Neural cell (in vitro differentiated cells): ENCODE measurements around the gene CCNY. TPM values are rescaled to one million over a fixed set of nuclear protein-coding genes. Genes with fewer than 3 reads are reported as not detected.

Source experiments
- H2AFZ ChIP-seq: fragments of 200-600, 300-800 bp; sonication (generic), shearing (Covaris generic); 2 replicates; pipeline ENCODE4 v1.6.0; 2014; ENCODE audit warnings: low read depth, mild to moderate bottlenecking, antibody characterized with exemption, low read length, moderate library complexity
- H3F3A ChIP-seq: fragments of 200-600 bp; shearing (Covaris generic); 2 replicates; pipeline ENCODE4 v1.6.1; 2016; ENCODE audit warnings: mild to moderate bottlenecking, moderate library complexity, mixed read lengths, antibody characterized with exemption, low read length; ENCODE audit not compliant: insufficient read depth, poor library complexity, severe bottlenecking
- H3K27ac ChIP-seq: fragments of 200-600, 300-800 bp; sonication (generic), shearing (Covaris generic); 2 replicates; pipeline ENCODE4 v1.5.1; 2014; ENCODE audit warnings: mild to moderate bottlenecking, low read length, moderate library complexity
- H3K27me3 ChIP-seq: fragments of 300-800, 200-600 bp; sonication (generic), shearing (Covaris generic); 2 replicates; pipeline ENCODE4 v1.6.0; 2014; ENCODE audit warnings: mild to moderate bottlenecking, low read depth, low read length, moderate library complexity; ENCODE audit not compliant: insufficient read depth
- H3K36me3 ChIP-seq: fragments of 300-800, 200-600 bp; sonication (generic), shearing (Covaris generic); 2 replicates; pipeline ENCODE4 v1.5.1; 2014; ENCODE audit warnings: mild to moderate bottlenecking, antibody characterized with exemption, low read length, moderate library complexity; ENCODE audit not compliant: insufficient read depth
- H3K4me2 ChIP-seq: fragments of 300-800, 200-600 bp; sonication (generic), shearing (Covaris generic); 2 replicates; pipeline ENCODE4 v1.6.0; 2014; ENCODE audit warnings: mild to moderate bottlenecking, low read length
- H3K4me3 ChIP-seq: fragments of 300-800, 200-600 bp; sonication (generic), shearing (Covaris generic); 2 replicates; pipeline ENCODE4 v1.5.1; 2014; ENCODE audit warnings: mild to moderate bottlenecking, low read length, moderate library complexity
- H3K79me2 ChIP-seq: fragments of 200-600 bp; shearing (Covaris generic); replicated peaks from 2 replicates; pipeline ENCODE4 v1.6.0; 2014; ENCODE audit warnings: mild to moderate bottlenecking, low read length, moderate library complexity; ENCODE audit not compliant: insufficient read depth
- H3K9ac ChIP-seq: fragments of 300-800, 200-600 bp; sonication (generic), shearing (Covaris generic); 2 replicates; pipeline ENCODE4 v1.6.1; 2016; ENCODE audit warnings: mild to moderate bottlenecking, low read length, mixed read lengths
- H3K9me2 ChIP-seq: fragments of 200-600 bp; shearing (Covaris generic); 2 replicates; pipeline ENCODE4 v1.6.1; 2016; ENCODE audit warnings: mild to moderate bottlenecking, low read length, mixed read lengths; ENCODE audit not compliant: insufficient read depth
- H3K9me3 ChIP-seq: fragments of 200-600, 300-800 bp; sonication (generic), shearing (Covaris generic); 2 replicates; pipeline ENCODE4 v1.6.1; 2016; ENCODE audit warnings: mild to moderate bottlenecking, mixed run types, low read length, moderate library complexity, mixed read lengths
- H4K20me1 ChIP-seq: fragments of 200-600 bp; shearing (Covaris generic); 2 replicates; pipeline ENCODE4 v1.6.1; 2016; ENCODE audit warnings: mild to moderate bottlenecking, mixed run types; ENCODE audit not compliant: insufficient read depth
- EP300 ChIP-seq: fragments of 450-650 bp; conservative IDR thresholded peaks from 2 replicates; pipeline ENCODE4 v1.6.1; 2014; ENCODE audit warnings: antibody characterized with exemption, mild to moderate bottlenecking, moderate library complexity; ENCODE audit not compliant: poor library complexity, severe bottlenecking
- EZH2 ChIP-seq: fragments of 200-600, 300-800 bp; shearing (Covaris generic), sonication (generic); IDR thresholded peaks from 2 replicates; pipeline ENCODE4 v1.6.1; 2014; ENCODE audit warnings: antibody characterized with exemption, low read length, borderline replicate concordance, mild to moderate bottlenecking; ENCODE audit not compliant: insufficient read depth, poor library complexity, severe bottlenecking
- POLR2AphosphoS5 ChIP-seq: IDR thresholded peaks from 2 replicates; pipeline ENCODE4 v1.6.1; 2012
- RAD21 ChIP-seq: fragments of 450-650 bp; conservative IDR thresholded peaks from 2 replicates; pipeline ENCODE4 v1.6.1; 2014; ENCODE audit warnings: antibody characterized with exemption, mild to moderate bottlenecking, moderate library complexity
- SMC3 ChIP-seq: fragments of 450-650 bp; conservative IDR thresholded peaks from 2 replicates; pipeline ENCODE4 v1.6.1; 2014; ENCODE audit warnings: antibody characterized with exemption, mild to moderate bottlenecking, moderate library complexity; ENCODE audit not compliant: poor library complexity
- polyA plus RNA-seq: library from polyadenylated mRNA; depleted of rRNA; stranded (reverse); fragments of >200 nt; gene quantifications from 2 replicates; pipeline ENCODE4 v1.2.3, GENCODE V29; 2014
- TF ChIP-seq, protein P1 (sequence below): IDR thresholded peaks from 2 replicates; pipeline ENCODE4 v1.6.1; 2012; ENCODE audit warnings: borderline replicate concordance
- TF ChIP-seq, protein P2 (sequence below): fragments of 450-650 bp; IDR thresholded peaks from 2 replicates; pipeline ENCODE4 v1.5.1; 2014; ENCODE audit warnings: antibody characterized with exemption, mild to moderate bottlenecking, moderate library complexity; ENCODE audit not compliant: poor library complexity, severe bottlenecking

The CCNY gene
- polyA plus RNA-seq, 1 donor from 2014 or later, result 36.4 TPM

DNA sequence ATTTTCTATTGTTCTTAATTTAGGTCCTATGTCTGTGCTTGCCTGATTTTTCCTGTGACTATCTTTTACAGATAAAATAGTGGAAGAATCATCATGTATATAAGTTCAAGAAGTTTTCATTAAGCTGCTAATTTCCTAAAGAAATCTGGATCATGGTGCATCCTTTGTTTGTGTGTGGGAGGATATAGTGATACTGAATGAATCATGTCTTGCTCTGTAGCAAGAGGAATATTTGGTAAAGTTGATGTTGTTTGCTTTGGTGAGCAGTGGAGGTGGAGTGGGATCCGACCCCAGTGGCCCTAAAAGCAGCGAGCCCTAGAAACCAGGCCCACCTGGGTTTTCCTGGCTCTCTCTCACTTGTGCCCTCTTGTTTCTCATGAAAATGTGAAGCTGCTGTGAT is 83.7 kb downstream of the CCNY start:
- Histone ChIP-seq H3F3A (no peaks in the 10 kb centered on the region), H3K9me2 (no peaks in the 10 kb centered on the region), H3K9me3 (no peaks in the 10 kb centered on the region), H3K36me3 (no peaks in the 10 kb centered on the region), H3K9ac (no peak overlapping the region), H3K4me2 (no peak overlapping the region), H3K27me3 (no peaks in the 10 kb centered on the region), H2AFZ (no peak overlapping the region), H3K79me2 (peaks cover 9% of the 10 kb centered on the region), H3K27ac (no peak overlapping the region), H3K4me3 (no peak overlapping the region), H4K20me1 (no peaks in the 10 kb centered on the region)
- TF ChIP-seq, protein P1, sequence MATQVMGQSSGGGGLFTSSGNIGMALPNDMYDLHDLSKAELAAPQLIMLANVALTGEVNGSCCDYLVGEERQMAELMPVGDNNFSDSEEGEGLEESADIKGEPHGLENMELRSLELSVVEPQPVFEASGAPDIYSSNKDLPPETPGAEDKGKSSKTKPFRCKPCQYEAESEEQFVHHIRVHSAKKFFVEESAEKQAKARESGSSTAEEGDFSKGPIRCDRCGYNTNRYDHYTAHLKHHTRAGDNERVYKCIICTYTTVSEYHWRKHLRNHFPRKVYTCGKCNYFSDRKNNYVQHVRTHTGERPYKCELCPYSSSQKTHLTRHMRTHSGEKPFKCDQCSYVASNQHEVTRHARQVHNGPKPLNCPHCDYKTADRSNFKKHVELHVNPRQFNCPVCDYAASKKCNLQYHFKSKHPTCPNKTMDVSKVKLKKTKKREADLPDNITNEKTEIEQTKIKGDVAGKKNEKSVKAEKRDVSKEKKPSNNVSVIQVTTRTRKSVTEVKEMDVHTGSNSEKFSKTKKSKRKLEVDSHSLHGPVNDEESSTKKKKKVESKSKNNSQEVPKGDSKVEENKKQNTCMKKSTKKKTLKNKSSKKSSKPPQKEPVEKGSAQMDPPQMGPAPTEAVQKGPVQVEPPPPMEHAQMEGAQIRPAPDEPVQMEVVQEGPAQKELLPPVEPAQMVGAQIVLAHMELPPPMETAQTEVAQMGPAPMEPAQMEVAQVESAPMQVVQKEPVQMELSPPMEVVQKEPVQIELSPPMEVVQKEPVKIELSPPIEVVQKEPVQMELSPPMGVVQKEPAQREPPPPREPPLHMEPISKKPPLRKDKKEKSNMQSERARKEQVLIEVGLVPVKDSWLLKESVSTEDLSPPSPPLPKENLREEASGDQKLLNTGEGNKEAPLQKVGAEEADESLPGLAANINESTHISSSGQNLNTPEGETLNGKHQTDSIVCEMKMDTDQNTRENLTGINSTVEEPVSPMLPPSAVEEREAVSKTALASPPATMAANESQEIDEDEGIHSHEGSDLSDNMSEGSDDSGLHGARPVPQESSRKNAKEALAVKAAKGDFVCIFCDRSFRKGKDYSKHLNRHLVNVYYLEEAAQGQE, result no peak
- TF ChIP-seq SMC3 (no peak), RAD21 (no peak), POLR2AphosphoS5 (no peak), EZH2 (no peak)

DNA sequence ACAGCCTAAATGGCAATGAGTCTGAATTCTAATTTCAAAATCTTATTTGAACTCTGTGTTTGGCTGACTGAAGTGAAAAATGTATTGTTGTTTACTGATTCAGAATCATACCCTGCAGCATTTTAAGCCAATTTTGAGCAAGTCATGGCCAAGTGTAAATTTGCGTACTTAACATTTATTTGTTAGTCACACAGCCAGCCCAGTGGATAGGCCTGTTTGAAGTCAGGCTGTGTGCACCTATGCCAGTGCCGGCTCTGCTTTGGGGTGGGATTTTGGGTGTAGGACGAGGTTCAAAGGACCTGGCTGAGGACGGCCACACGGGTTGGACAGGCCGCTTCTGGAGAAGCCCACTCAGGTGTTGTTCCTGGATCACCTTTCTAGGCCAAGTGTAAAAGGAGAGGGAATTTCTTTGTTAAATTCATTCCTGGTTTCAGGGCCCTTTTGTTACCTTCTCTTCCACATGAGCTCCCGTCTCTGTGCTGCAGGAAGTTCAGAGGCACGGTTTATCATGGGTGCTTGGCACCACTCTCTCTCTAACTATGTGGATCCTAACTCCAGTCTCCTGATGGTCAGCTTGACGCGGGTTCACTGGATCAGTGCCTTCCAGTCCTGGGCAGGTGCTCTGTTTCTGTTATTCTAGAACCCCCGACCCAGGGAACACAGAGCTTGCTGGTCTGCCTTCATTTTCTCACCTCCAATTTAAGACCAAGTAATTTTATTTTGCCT is 84.7 kb downstream of the CCNY start:
- H3K4me3 ChIP-seq, result no peak overlapping the region
- H3F3A ChIP-seq, result no peaks in the 10 kb centered on the region
- no peaks in the 10 kb centered on the region for H3K27me3 ChIP-seq
- no peak overlapping the region for H3K27ac ChIP-seq
- H3K79me2 ChIP-seq, result peaks cover 9% of the 10 kb centered on the region
- H3K9ac ChIP-seq, result no peak overlapping the region
- TF ChIP-seq, protein P1, result no peak
- TF ChIP-seq EZH2 (no peak), POLR2AphosphoS5 (no peak), EP300 (no peak)
- TF ChIP-seq, protein P2, sequence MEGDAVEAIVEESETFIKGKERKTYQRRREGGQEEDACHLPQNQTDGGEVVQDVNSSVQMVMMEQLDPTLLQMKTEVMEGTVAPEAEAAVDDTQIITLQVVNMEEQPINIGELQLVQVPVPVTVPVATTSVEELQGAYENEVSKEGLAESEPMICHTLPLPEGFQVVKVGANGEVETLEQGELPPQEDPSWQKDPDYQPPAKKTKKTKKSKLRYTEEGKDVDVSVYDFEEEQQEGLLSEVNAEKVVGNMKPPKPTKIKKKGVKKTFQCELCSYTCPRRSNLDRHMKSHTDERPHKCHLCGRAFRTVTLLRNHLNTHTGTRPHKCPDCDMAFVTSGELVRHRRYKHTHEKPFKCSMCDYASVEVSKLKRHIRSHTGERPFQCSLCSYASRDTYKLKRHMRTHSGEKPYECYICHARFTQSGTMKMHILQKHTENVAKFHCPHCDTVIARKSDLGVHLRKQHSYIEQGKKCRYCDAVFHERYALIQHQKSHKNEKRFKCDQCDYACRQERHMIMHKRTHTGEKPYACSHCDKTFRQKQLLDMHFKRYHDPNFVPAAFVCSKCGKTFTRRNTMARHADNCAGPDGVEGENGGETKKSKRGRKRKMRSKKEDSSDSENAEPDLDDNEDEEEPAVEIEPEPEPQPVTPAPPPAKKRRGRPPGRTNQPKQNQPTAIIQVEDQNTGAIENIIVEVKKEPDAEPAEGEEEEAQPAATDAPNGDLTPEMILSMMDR, result no peak
- no peaks in the 10 kb centered on the region for H3K36me3 ChIP-seq
- H3K4me2 ChIP-seq, result no peak overlapping the region
- H4K20me1 ChIP-seq, result no peaks in the 10 kb centered on the region
- no peak overlapping the region for H2AFZ ChIP-seq
- no peaks in the 10 kb centered on the region for H3K9me2 ChIP-seq
- H3K9me3 ChIP-seq, result no peaks in the 10 kb centered on the region
